Right lung (tissue), 5 donors: ENCODE measurements around the gene RNF138. TPM values are rescaled to one million over a fixed set of nuclear protein-coding genes. Genes with fewer than 3 reads are reported as not detected.
"Not testable (repeated sequence)": the region's sequence is repeated elsewhere in the genome, so short reads cannot be mapped to it uniquely, and the experiment has no call there.

Experiments used
- DNase-seq, 2 donors: peaks; one replicate each; pipeline ENCODE4 v3.0.0-alpha.2; 2013
- polyA plus RNA-seq, 5 donors: library from polyadenylated mRNA; unstranded; fragments of 120-200 nt; gene quantifications; one replicate each; pipeline versions ENCODE4 v1.2.1 to v1.2.3, GENCODE V29; 2013; ENCODE audit warnings: inconsistent platforms in 1 of 5, low replicate concordance in 1 of 5; ENCODE audit not compliant: insufficient read length in 5 of 5, insufficient read depth in 1 of 5

RNF138 gene
- polyA plus RNA-seq, 5 donors = 39.5 to 59.2 (median 54.6) TPM

GRCh38 chr18:32093523-32093922 is 1.8 kb downstream of the RNF138 start:
- DNase-seq = no peak

- DNase-seq = no peak
These were observed 3.7 kb downstream of the RNF138 start for GRCh38 chr18:32095192-32095899.

GRCh38 chr18:32095900-32096229 is 4.2 kb downstream of the RNF138 start:
- no peak for DNase-seq

GRCh38 chr18:32096946-32097345 is 5.3 kb downstream of the RNF138 start:
- no peak for DNase-seq

- DNase-seq = no peak
These were observed 12.8 kb downstream of the RNF138 start for GRCh38 chr18:32104516-32104915.

GRCh38 chr18:32110005-32110404 is 18.3 kb downstream of the RNF138 start:
- DNase-seq = no peak

GRCh38 chr18:32111706-32112105 is 20.0 kb downstream of the RNF138 start:
- no peak for DNase-seq

GRCh38 chr18:32112826-32113225 is 21.2 kb downstream of the RNF138 start:
- DNase-seq = no peak

- DNase-seq = no peak
These were observed 22.7 kb downstream of the RNF138 start for GRCh38 chr18:32114293-32114942.

- DNase-seq = no peak
These were observed 30.4 kb downstream of the RNF138 start for GRCh38 chr18:32122039-32122438.

- no peak for DNase-seq
These were observed 34.9 kb downstream of the RNF138 start for GRCh38 chr18:32126538-32126937.

GRCh38 chr18:32135625-32136024 is 44.0 kb downstream of the RNF138 start:
- DNase-seq = no peak

GRCh38 chr18:32138332-32138982 is 46.8 kb downstream of the RNF138 start:
- DNase-seq = no peak

- no peak for DNase-seq
These were observed 48.2 kb downstream of the RNF138 start for GRCh38 chr18:32139835-32140283.

GRCh38 chr18:32148185-32148870 is 56.7 kb downstream of the RNF138 start:
- DNase-seq = no peak

- no peak for DNase-seq
These were observed 61.2 kb downstream of the RNF138 start for GRCh38 chr18:32152705-32153448.

GRCh38 chr18:32156855-32157254 is 65.2 kb downstream of the RNF138 start:
- DNase-seq = no peak

- DNase-seq = no peak
These were observed 65.9 kb downstream of the RNF138 start for GRCh38 chr18:32157580-32157979.

GRCh38 chr18:32158108-32158624 is 66.5 kb downstream of the RNF138 start:
- peak; percentile 77 to 84 for DNase-seq

- DNase-seq = not testable (repeated sequence)
These were observed 67.0 kb downstream of the RNF138 start for GRCh38 chr18:32158631-32159030.

- DNase-seq = no peak
These were observed 68.9 kb downstream of the RNF138 start for GRCh38 chr18:32160547-32160946.
